ENCODE data around the gene ARHGAP6. TPM values are rescaled to one million over a fixed set of nuclear protein-coding genes. Genes with fewer than 3 reads are reported as not detected.

The ARHGAP6 gene
- total and polyA plus RNA-seq, 2 experiments from 2014 or later: 0.26 to 0.59 TPM

GRCh38 chrX:11666952-11667685, 1.4 kb upstream of the ARHGAP6 start:
- Mint-ChIP-seq H3K27me3 (ENCODE audit: insufficient read depth, low read depth, poor library complexity) (peaks cover 43% of the 10 kb centered on the region), H3K27ac (no peak overlapping the region), H3K36me3 (ENCODE audit: low read depth) (no peaks in the 10 kb centered on the region), H3K4me3 (peak overlapping the region; percentile 77), H3K4me1 (peaks cover 9% of the 10 kb centered on the region), H3K9me3 (no peaks in the 10 kb centered on the region)
- Histone ChIP-seq H3K4me3 (peak overlapping the region; percentile 65), H3K27ac (ENCODE audit: low read depth) (no peak overlapping the region), H3K9me2 (ENCODE audit: insufficient read depth) (no peaks in the 10 kb centered on the region), H4K20me1 (replicated peaks; ENCODE audit: insufficient read depth) (no peaks in the 10 kb centered on the region), H3K27me3 (ENCODE audit: insufficient read depth) (peaks cover 80% of the 10 kb centered on the region), H3K36me3 (ENCODE audit: insufficient read depth) (no peaks in the 10 kb centered on the region), H3K79me2 (replicated peaks; ENCODE audit: insufficient read depth) (no peaks in the 10 kb centered on the region), H3K4me2 (peak overlapping the region; percentile 77), H3F3A (replicated peaks; ENCODE audit: low read depth) (no peaks in the 10 kb centered on the region), H3K4me1 (ENCODE audit: insufficient read depth) (no peaks in the 10 kb centered on the region), H2AFZ (no peak overlapping the region)
- no peak for TF ChIP-seq STAT1 (IDR thresholded peaks at IDR 0.05; ENCODE audit: unreplicated experiment)
- TF ChIP-seq CREB1 (CRISPR knock-in tag; IDR thresholded peaks at IDR 0.05; ENCODE audit: low read depth): no peak
- no peak for TF ChIP-seq EZH2phosphoT487 (IDR thresholded peaks at IDR 0.05; ENCODE audit: unreplicated experiment)
- TF ChIP-seq POLR2AphosphoS5 (IDR thresholded peaks at IDR 0.05; ENCODE audit: low read depth): no peak
- TF ChIP-seq NANOG (IDR thresholded peaks at IDR 0.05; ENCODE audit: borderline replicate concordance): no peak
- TF ChIP-seq CTCF (conservative IDR thresholded peaks at IDR 0.05; ENCODE audit: low read depth in 2 of 2): no peak
- TF ChIP-seq ETS1 (IDR thresholded peaks at IDR 0.05): no peak
- no peak for TF ChIP-seq ZNF114 (CRISPR knock-in tag; IDR thresholded peaks at IDR 0.05)
- no peak for TF ChIP-seq ZNF462 (CRISPR knock-in tag; IDR thresholded peaks at IDR 0.05)
- TF ChIP-seq JUNB (IDR thresholded peaks at IDR 0.05; ENCODE audit: unreplicated experiment): no peak
- TF ChIP-seq EZH2 (IDR thresholded peaks at IDR 0.05; ENCODE audit: low read depth, unreplicated experiment): no peak
- no peak for TF ChIP-seq REST (IDR thresholded peaks at IDR 0.05; ENCODE audit: unreplicated experiment)
- no peak for TF ChIP-seq ZNF331 (CRISPR knock-in tag; IDR thresholded peaks at IDR 0.05; ENCODE audit: low read depth)
- no peak for ATAC-seq
- DNase-seq (ENCODE audit: low spot score): no peak
